ENCODE measurements around the gene TSPAN16. TPM values are rescaled to one million over a fixed set of nuclear protein-coding genes. Genes with fewer than 3 reads are reported as not detected.

The TSPAN16 gene
- total RNA-seq, 1 donor from 2014 or later: not detected

DNA sequence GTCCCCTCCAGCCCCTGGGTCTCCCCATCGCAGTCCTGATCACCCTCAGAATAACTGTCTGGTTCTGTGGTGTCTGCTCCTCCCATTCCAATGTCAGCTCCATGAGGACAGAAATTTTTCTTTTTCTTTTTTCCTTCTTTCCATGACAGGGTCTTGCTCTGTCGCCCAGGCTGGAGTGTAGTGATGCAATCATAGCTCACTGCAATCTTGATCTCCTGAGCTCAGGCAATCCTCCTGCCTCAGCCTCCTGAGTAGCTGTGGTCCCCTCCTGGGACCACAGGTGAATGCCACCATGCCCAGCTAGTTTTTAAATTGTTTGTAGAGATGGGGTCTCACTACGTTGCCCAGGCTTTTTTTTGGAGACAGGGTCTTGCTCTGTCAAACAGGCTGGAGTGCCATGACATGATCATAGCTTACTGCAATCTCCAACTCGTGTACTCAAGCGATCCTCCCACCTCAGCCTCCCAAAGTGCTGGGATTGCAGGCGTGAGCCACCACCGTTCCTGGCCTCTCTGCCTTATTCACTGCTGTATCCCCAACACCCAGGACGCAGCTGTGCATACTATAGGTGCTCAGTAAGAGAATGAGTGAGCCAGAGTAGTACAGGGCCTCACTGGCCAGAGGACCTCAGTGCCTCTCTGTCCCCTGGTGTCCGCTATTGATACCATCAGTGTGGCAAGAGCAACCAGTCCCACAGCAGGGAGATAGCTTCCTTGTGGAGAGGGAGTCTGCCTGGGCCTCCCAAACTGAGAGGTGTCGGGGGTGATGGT is 28.5 kb upstream of the TSPAN16 start:
- peak overlapping the region; percentile 98 for H3K27ac Mint-ChIP-seq (ENCODE audit: unreplicated experiment)
- no peak for DNase-seq (ENCODE audit: low spot score)
- TF ChIP-seq, protein P1, sequence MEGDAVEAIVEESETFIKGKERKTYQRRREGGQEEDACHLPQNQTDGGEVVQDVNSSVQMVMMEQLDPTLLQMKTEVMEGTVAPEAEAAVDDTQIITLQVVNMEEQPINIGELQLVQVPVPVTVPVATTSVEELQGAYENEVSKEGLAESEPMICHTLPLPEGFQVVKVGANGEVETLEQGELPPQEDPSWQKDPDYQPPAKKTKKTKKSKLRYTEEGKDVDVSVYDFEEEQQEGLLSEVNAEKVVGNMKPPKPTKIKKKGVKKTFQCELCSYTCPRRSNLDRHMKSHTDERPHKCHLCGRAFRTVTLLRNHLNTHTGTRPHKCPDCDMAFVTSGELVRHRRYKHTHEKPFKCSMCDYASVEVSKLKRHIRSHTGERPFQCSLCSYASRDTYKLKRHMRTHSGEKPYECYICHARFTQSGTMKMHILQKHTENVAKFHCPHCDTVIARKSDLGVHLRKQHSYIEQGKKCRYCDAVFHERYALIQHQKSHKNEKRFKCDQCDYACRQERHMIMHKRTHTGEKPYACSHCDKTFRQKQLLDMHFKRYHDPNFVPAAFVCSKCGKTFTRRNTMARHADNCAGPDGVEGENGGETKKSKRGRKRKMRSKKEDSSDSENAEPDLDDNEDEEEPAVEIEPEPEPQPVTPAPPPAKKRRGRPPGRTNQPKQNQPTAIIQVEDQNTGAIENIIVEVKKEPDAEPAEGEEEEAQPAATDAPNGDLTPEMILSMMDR (IDR thresholded peaks at IDR 0.05; ENCODE audit: unreplicated experiment): no peak
- H3K27me3 Mint-ChIP-seq (ENCODE audit: unreplicated experiment): peaks cover 16% of the 10 kb centered on the region
- no peak overlapping the region for H3K4me3 Mint-ChIP-seq (ENCODE audit: unreplicated experiment)
- H3K4me1 Mint-ChIP-seq (ENCODE audit: unreplicated experiment): peaks cover 48% of the 10 kb centered on the region
- no peaks in the 10 kb centered on the region for H3K9me3 Mint-ChIP-seq (ENCODE audit: unreplicated experiment)
- peaks cover 3% of the 10 kb centered on the region for H3K36me3 Mint-ChIP-seq (ENCODE audit: low read depth, unreplicated experiment)

DNA sequence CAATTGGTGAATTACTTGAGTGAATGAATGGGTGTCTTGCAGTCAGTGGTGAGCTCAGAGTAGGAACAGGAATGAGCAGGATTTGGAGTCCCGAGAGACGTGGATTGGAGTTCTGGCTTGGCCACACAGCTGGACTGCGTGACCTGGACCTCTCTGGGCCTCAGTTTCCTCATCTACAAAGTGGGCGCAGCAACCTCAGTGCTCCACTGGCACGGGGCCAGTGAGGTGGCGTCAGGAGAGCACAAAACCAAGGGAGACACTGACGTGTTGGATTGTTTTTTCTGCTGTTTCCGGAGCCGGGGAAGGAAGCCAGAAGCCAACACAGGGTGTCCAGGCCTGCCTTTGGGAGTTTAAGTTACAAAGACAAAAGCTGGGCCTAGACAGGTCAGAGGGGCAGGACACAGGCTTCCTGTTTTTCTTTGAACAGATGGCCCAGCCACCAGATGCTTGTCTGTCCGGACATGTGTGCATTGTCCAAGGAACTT is 27.1 kb upstream of the TSPAN16 start:
- Mint-ChIP-seq H3K4me1 (ENCODE audit: unreplicated experiment) (peaks cover 46% of the 10 kb centered on the region), H3K4me3 (ENCODE audit: unreplicated experiment) (no peak overlapping the region), H3K27ac (ENCODE audit: unreplicated experiment) (peak overlapping the region; percentile 99), H3K36me3 (ENCODE audit: low read depth, unreplicated experiment) (peaks cover 3% of the 10 kb centered on the region), H3K27me3 (ENCODE audit: unreplicated experiment) (peaks cover 16% of the 10 kb centered on the region), H3K9me3 (ENCODE audit: unreplicated experiment) (no peaks in the 10 kb centered on the region)
- TF ChIP-seq, protein P1 (IDR thresholded peaks at IDR 0.05; ENCODE audit: unreplicated experiment): no peak
- peak; percentile 77 for DNase-seq (ENCODE audit: low spot score)

DNA sequence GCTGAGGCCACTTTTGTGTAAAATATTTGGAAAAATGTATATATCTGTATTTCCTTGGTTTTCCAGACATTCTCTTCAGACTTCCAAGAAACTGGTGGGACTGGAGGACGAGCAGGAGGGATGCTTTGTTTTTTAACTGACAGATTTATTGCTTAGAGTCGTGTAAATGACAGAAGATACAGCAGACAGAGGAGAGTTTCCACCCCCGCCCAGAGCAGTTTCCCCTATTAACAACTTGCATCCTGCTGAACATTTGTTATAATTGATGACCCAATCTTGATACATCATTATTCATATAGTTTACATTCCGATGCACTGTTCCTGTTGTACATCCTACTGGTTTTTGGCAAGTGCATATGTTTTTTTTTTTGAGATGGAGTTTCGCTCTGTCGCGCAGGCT is 26.6 kb upstream of the TSPAN16 start:
- H3K27me3 Mint-ChIP-seq (ENCODE audit: unreplicated experiment): peaks cover 14% of the 10 kb centered on the region
- H3K27ac Mint-ChIP-seq (ENCODE audit: unreplicated experiment): peak overlapping the region; percentile 99
- peaks cover 42% of the 10 kb centered on the region for H3K4me1 Mint-ChIP-seq (ENCODE audit: unreplicated experiment)
- peaks cover 3% of the 10 kb centered on the region for H3K36me3 Mint-ChIP-seq (ENCODE audit: low read depth, unreplicated experiment)
- DNase-seq (ENCODE audit: low spot score): no peak
- H3K9me3 Mint-ChIP-seq (ENCODE audit: unreplicated experiment): no peaks in the 10 kb centered on the region
- peak overlapping the region; percentile 53 for H3K4me3 Mint-ChIP-seq (ENCODE audit: unreplicated experiment)
- TF ChIP-seq, protein P1 (IDR thresholded peaks at IDR 0.05; ENCODE audit: unreplicated experiment): no peak

DNA sequence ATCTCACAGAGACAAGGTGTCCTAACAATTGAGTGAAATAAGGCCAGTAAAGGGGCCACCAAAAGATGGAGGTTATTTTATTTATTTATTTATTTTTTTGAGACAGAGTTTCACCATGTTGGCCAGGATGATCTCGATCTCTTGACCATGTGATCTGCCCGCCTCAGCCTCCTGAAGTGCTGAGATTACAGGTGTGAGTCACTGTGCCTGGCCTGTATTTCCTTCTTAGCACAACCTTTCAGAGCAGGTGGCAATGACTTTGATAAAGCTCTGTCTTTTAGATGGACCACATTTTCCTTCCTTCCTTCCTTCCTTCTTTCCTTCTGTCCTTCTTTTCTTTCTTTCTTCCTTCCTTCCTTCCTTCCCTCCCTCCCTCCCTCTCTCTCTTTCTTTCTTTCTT is 22.7 kb upstream of the TSPAN16 start:
- Mint-ChIP-seq H3K4me3 (ENCODE audit: unreplicated experiment) (no peak overlapping the region), H3K4me1 (ENCODE audit: unreplicated experiment) (peaks cover 20% of the 10 kb centered on the region), H3K27ac (ENCODE audit: unreplicated experiment) (no peak overlapping the region), H3K27me3 (ENCODE audit: unreplicated experiment) (peaks cover 2% of the 10 kb centered on the region), H3K36me3 (ENCODE audit: low read depth, unreplicated experiment) (no peaks in the 10 kb centered on the region), H3K9me3 (ENCODE audit: unreplicated experiment) (no peaks in the 10 kb centered on the region)
- DNase-seq (ENCODE audit: low spot score): no peak
- TF ChIP-seq, protein P1 (IDR thresholded peaks at IDR 0.05; ENCODE audit: unreplicated experiment): no peak

DNA sequence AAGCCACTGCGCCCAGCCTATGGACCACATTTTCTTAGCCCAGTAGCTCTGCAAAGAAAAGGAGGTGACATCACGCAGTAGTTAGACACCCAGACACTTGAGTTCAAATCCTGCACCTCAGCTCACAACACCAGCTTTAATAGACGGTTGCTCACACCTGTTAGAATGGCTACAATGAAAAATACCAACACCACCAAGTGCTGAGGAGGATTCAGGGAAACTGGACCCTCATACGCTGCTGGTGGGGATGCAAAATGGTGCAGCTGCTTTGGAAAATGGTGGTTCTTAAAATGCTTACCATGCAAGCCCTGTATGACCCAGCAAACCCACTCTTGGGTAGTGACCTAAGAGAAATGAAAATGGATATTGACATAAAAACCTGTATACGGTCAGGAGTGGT is 22.0 kb upstream of the TSPAN16 start:
- no peak for DNase-seq (ENCODE audit: low spot score)
- H3K4me1 Mint-ChIP-seq (ENCODE audit: unreplicated experiment): peaks cover 14% of the 10 kb centered on the region
- H3K9me3 Mint-ChIP-seq (ENCODE audit: unreplicated experiment): no peaks in the 10 kb centered on the region
- H3K4me3 Mint-ChIP-seq (ENCODE audit: unreplicated experiment): no peak overlapping the region
- H3K27ac Mint-ChIP-seq (ENCODE audit: unreplicated experiment): no peak overlapping the region
- TF ChIP-seq, protein P1 (IDR thresholded peaks at IDR 0.05; ENCODE audit: unreplicated experiment): no peak
- H3K27me3 Mint-ChIP-seq (ENCODE audit: unreplicated experiment): peaks cover 2% of the 10 kb centered on the region
- no peaks in the 10 kb centered on the region for H3K36me3 Mint-ChIP-seq (ENCODE audit: low read depth, unreplicated experiment)
